HG03135 (cell line): ENCODE data around the gene LYZL1.
"Not testable (repeated sequence)": the region's sequence is repeated elsewhere in the genome, so short reads cannot be mapped to it uniquely, and the experiment has no call there.

Experiments
- ATAC-seq: cut with Tn5 transposase; IDR thresholded peaks from one replicate; pipeline ENCODE4 v1.9.1; 2021; ENCODE audit warnings: mild to moderate bottlenecking, moderate library complexity; ENCODE audit not compliant: unreplicated experiment

LYZL1 gene

GRCh38 chr10:29327746-29328102, 38.9 kb downstream of the LYZL1 start:
- ATAC-seq = no peak

GRCh38 chr10:29328983-29329382, 40.1 kb downstream of the LYZL1 start:
- ATAC-seq = no peak

- ATAC-seq = no peak
Observed at GRCh38 chr10:29329420-29329819, 40.5 kb downstream of the LYZL1 start.

GRCh38 chr10:29332061-29332760, 43.3 kb downstream of the LYZL1 start:
- ATAC-seq = no peak

GRCh38 chr10:29332761-29333148, 43.9 kb downstream of the LYZL1 start:
- ATAC-seq = no peak

- ATAC-seq = not testable (repeated sequence)
Observed at GRCh38 chr10:29337526-29337925, 48.7 kb downstream of the LYZL1 start.

GRCh38 chr10:29343607-29344038, 54.8 kb downstream of the LYZL1 start:
- no peak for ATAC-seq

- no peak for ATAC-seq
Observed at GRCh38 chr10:29344073-29344820, 55.4 kb downstream of the LYZL1 start.

GRCh38 chr10:29345144-29345909, 56.5 kb downstream of the LYZL1 start:
- no peak for ATAC-seq

GRCh38 chr10:29345910-29346209, 57.0 kb downstream of the LYZL1 start:
- ATAC-seq = no peak

GRCh38 chr10:29346296-29347001, 57.6 kb downstream of the LYZL1 start:
- ATAC-seq = no peak

GRCh38 chr10:29348836-29349235, 60.0 kb downstream of the LYZL1 start:
- no peak for ATAC-seq

GRCh38 chr10:29353305-29353704, 64.4 kb downstream of the LYZL1 start:
- no peak for ATAC-seq

- no peak for ATAC-seq
Observed at GRCh38 chr10:29353887-29354561, 65.2 kb downstream of the LYZL1 start.

- no peak for ATAC-seq
Observed at GRCh38 chr10:29355411-29355991, 66.6 kb downstream of the LYZL1 start.

- ATAC-seq = no peak
Observed at GRCh38 chr10:29356931-29357330, 68.1 kb downstream of the LYZL1 start.

- ATAC-seq = no peak
Observed at GRCh38 chr10:29358010-29358616, 69.2 kb downstream of the LYZL1 start.

- not testable (repeated sequence) for ATAC-seq
Observed at GRCh38 chr10:29360215-29360853, 71.5 kb downstream of the LYZL1 start.
